ENCODE measurements around the gene CADM2.
"Not testable (repeated sequence)": the region's sequence is repeated elsewhere in the genome, so short reads cannot be mapped to it uniquely, and the experiment has no call there.

The CADM2 gene

DNA sequence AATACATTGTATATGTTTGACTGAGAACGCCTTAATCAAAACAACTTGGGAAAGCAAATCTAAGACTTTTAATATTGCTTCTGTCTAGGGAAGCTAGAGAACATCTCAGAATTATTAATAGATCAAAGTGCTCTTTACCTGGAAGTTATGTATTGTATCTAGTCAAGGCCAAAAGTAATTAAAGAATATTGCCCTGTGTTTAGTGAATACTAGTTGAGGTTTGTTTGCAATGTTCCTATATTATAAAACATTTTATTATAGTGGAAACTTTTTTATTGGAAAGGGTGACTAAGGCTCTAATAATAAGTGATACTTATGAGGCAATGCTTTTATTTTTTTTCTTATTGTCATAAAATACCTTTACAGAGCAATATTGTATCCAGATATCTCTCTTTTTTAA lies 118.2 kb downstream of the CADM2 start:
- DNase-seq (ENCODE audit: low read depth) = no peak

- DNase-seq (ENCODE audit: low read depth) = no peak
Observed at GRCh38 chr3:85081191-85081906, 122.6 kb downstream of the CADM2 start.

DNA sequence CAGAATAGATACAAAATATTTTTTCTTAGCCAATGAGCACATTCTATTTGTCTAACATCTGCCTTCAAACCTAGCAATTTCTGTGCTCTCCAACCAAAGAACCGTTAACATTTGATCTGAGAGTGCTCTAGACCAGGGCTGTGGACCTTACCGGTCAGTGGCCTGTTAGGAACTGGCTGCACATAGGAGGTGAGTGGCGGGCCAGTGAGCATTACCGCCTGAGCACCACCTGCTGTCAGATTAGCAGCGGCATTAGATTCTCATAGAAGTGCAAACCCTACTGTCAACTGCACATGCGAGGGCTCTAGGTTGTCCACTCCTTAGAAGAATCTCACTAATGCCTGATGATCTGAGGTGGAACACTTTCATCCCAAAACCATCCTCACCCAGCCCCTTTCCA lies 131.7 kb downstream of the CADM2 start:
- no peak for DNase-seq (ENCODE audit: low read depth)

DNA sequence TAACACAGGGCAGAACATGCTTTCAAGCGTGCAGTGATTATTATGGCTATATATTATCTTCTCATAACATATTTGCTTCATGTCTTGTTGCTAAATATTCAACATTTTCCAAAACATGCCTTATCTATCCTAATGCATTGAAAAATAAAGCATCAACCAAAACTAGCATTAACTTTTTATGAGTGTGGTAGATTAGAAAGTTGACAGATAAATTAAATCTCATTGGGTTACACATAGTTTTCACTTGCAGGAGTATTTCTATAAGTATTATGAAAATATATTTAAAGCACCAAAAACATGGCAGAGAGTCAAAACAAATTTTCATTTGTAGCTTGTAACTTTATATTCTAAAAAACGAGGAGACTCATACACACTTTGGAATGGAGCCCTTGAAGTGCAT lies 141.5 kb downstream of the CADM2 start:
- no peak for DNase-seq (ENCODE audit: low read depth)

GRCh38 chr3:85102781-85103180 lies 144.0 kb downstream of the CADM2 start:
- DNase-seq (ENCODE audit: low read depth) = no peak

DNA sequence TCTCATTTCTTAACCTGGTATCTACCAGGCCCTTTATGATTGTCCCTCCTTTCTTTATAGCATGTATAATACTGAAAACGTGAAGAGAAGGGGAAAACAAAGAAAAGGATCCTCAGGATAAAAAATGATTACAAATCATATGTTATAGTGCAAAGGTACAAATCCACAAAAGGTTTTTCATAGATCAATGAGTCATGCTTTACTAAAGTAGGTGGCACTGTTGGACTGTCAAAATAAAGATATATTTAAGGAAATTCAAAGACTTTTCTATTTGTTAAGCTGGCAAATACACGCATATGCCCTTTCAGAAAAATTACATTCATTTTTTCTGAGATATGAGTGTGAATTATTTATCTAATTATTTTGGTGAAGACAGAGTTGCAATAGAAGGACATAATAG lies 151.6 kb downstream of the CADM2 start:
- no peak for DNase-seq (ENCODE audit: low read depth)

- DNase-seq (ENCODE audit: low read depth) = no peak
Observed at GRCh38 chr3:85120879-85121278, 162.1 kb downstream of the CADM2 start.

DNA sequence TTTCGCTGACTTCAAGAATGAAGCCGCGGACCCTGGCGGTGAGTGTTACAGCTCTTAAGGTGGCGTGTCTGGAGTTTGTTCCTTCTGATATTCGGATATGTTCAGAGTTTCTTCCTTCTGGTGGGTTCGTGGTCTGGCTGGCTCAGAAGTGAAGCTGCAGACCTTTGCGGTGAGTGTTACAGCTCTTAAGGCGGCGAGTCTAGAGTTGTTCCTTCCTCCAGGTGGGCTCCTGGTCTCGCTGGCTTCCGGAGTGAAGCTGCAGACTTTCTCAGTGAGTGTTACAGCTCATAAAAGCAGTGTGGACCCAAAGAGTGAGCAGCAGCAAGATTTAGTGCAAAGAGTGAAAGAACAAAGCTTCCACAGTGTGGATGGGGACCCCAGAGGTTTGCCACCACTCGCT lies 174.1 kb downstream of the CADM2 start:
- DNase-seq (ENCODE audit: low read depth) = not testable (repeated sequence)

- not testable (repeated sequence) for DNase-seq (ENCODE audit: low read depth)
Observed at GRCh38 chr3:85133691-85134420, 175.1 kb downstream of the CADM2 start.

DNA sequence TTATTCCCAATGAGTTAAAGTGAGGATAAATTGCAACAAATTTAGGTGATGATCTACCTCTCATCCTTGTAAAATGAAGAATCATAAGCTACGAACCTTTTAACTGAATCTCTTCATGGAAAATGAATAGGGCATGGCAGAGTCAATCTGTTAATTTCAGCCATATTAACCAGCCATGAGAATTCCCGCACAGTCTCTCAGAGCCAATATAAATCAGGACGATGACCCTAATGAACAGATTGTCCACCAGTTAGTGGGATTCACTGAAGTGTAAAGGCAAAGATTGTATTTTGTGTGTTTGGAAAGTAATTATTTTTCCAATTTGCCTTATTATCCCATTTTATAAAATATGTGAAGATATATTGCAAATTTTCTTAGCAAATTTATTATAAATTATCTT lies 183.8 kb downstream of the CADM2 start:
- no peak for DNase-seq (ENCODE audit: low read depth)

DNA sequence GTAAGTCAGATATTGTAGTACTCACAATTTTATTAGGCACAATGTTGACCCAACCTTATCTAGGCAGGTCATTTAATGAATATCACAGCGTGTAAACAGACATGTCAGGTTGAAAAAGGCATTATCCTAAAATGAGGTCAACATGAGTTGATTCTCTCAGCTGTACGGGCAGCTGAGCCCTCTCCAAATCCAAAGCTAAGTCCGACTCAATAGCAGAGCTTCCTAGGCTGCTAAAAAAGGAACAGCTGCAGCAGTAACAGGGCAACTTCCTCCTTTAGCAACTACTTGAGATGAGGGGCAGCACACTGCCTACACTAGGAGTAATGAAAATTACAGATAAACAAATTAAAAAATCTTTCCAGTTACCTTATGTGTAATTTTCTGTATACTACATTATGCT lies 189.2 kb downstream of the CADM2 start:
- DNase-seq (ENCODE audit: low read depth) = no peak

- DNase-seq (ENCODE audit: low read depth) = no peak
Observed at GRCh38 chr3:85151555-85151954, 192.8 kb downstream of the CADM2 start.

DNA sequence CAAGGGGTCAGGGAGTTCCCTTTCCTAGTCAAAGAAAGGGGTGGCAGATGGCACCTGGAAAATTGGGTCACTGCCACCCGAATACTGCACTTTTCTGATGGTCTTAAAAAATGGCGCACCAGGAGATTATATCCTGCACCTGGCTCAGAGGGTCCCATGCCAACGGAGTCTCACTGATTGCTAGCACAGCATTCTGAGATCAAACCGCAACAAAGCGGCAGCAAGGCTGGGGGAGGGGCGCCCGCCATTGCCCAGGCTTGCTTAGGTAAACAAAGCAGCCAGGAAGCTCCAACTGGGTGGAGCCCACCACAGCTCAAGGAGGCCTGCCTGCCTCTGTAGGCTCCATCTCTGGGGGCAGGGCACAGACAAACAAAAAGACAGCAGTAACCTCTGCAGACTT lies 194.5 kb downstream of the CADM2 start:
- DNase-seq (ENCODE audit: low read depth) = not testable (repeated sequence)

DNA sequence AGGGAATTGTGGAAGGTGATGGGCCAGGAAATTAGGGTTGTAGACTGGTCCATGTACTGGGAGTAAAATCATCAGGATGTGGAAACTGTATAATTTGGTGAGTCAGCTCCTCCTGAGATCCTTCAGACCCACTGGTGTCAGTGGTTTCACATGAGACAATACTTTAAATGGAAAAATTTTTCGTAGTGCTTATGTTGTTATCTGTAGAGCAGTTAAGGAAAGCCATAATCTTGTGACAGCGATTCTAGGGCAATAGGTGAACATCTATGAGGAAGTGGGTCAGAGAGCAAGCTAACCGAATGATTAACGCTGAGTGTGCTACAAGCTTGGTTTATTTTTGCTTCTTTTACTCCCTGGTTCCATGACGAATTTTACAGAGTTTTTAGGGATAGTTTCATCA lies 200.6 kb downstream of the CADM2 start:
- no peak for DNase-seq (ENCODE audit: low read depth)

- DNase-seq (ENCODE audit: low read depth) = no peak
Observed at GRCh38 chr3:85161544-85161943, 202.8 kb downstream of the CADM2 start.

- DNase-seq (ENCODE audit: low read depth) = no peak
Observed at GRCh38 chr3:85162905-85163304, 204.1 kb downstream of the CADM2 start.

DNA sequence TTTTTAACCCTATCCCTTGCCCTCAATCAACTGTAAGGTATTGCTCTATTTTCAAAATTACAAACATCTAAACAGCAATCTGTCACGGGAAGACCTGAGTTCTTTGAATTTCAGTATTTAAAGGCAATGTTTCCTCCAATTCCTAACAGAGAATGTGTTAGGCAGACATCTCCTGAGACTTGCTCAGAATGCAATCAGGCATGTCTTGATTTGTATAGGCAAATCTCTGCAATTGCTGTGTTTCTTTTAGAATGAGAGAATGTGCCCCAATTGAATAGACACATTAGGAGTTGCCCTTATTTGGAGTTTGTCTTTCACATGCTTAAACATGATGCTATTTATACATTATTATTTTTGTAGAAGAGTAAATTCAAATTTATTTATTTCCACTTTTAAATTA lies 205.6 kb downstream of the CADM2 start:
- DNase-seq (ENCODE audit: low read depth) = no peak

DNA sequence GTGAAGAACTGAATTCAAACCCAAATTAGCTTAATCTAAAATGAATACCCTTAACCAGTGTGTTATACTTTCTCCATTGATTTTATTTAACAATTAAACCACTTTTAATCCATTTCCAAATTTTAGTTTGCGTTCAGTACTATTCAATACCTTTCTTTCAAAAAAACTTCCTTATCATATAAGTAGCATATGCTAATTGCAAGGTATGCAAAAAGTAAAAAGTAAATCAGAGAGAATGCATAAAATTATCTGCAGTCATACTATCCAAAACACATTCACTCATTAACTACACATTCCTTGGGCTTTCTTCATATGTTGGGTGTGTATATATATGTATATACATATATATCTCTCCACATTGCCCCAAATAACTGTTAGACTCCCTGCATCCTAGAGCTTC lies 208.8 kb downstream of the CADM2 start:
- DNase-seq (ENCODE audit: low read depth) = no peak

- no peak for DNase-seq (ENCODE audit: low read depth)
Observed at GRCh38 chr3:85170646-85171045, 211.9 kb downstream of the CADM2 start.

DNA sequence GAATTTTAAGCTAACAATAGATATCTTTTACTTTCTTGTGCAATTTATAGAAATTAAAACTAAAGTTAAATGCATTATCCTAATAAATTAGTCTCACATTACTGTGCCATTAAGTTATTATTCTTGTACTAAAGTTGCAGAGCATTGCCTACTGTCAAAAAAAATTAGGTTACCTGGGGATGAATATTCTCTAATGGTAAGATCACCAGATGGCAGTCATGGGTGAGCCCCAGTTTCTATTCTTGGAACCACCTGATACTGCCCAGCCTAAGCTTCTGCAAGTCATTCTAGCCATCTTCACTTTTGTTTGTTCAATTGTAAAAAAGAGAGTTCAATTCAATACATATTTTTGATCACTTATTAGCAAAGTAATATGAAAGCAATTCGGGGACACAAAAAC lies 213.2 kb downstream of the CADM2 start:
- no peak for DNase-seq (ENCODE audit: low read depth)

- no peak for DNase-seq (ENCODE audit: low read depth)
Observed at GRCh38 chr3:85176799-85177198, 218.0 kb downstream of the CADM2 start.

- no peak for DNase-seq (ENCODE audit: low read depth)
Observed at GRCh38 chr3:85182975-85183752, 224.4 kb downstream of the CADM2 start.

DNA sequence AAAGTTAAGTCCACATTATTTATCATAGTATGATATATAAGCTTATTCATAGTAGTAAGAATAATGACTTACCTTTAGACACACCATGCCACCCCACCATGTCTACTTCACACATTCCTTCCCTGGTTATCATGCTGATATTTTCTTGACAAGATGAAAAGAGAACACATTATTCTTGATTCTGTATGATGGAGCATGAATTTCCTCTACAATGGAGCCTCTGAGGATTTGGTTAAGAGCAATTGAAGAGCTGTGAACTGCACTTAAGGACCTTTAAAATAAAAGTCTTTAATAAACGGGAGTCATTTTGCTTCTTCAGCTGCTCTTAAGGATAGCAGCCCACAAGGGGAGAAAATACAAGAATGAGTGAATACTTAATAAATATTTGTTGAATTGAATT lies 226.7 kb downstream of the CADM2 start:
- no peak for DNase-seq (ENCODE audit: low read depth)
